BJ (cell line): Measurements from ENCODE around the gene POFUT1. TPM values are rescaled to one million over a fixed set of nuclear protein-coding genes. Genes with fewer than 3 reads are reported as not detected.
"Not testable (repeated sequence)": the region's sequence is repeated elsewhere in the genome, so short reads cannot be mapped to it uniquely, and the experiment has no call there.

ENCODE experiments used
- CTCF ChIA-PET: fragments of 350-600 bp; formaldehyde crosslinking; extraction: SDS; loops from one replicate; lab custom pipeline; 2021; ENCODE audit warnings: antibody characterized with exemption, inconsistent platforms; lab: Yijun Ruan, JAX
- POLR2A ChIA-PET: fragments of 300-600 bp; sonication (Branson Sonifier 250); formaldehyde crosslinking; extraction: SDS; loops from one replicate; lab custom pipeline; 2021; ENCODE audit warnings: antibody characterized with exemption; lab: Charles Lee
- DNase-seq: peaks from one replicate; pipeline ENCODE4 v3.0.0-alpha.2; 2011; ENCODE audit warnings: low read depth
- H3K27me3 ChIP-seq: 2 replicates; pipeline ENCODE4 v1.6.0; 2011; ENCODE audit warnings: low read length; ENCODE audit not compliant: control insufficient read depth, insufficient read depth
- H3K36me3 ChIP-seq: 2 replicates; pipeline ENCODE4 v1.5.1; 2011; ENCODE audit warnings: low read length; ENCODE audit not compliant: control insufficient read depth, insufficient read depth
- H3K4me3 ChIP-seq: 2 replicates; pipeline ENCODE4 v1.5.1; 2011; ENCODE audit warnings: low read depth, mild to moderate bottlenecking, control low read depth, low read length
- CTCF ChIP-seq: IDR thresholded peaks from 2 replicates; pipeline ENCODE4 v1.5.1; 2011; ENCODE audit warnings: low read depth, mild to moderate bottlenecking, control low read depth, inconsistent platforms, low read length, moderate library complexity; ENCODE audit not compliant: insufficient read depth
- polyA plus RNA-seq: library from polyadenylated mRNA; depleted of rRNA; stranded (reverse); fragments of >200 nt; gene quantifications from 2 replicates; pipeline ENCODE4 v1.2.3, GENCODE V29; 2011

POFUT1 gene
- polyA plus RNA-seq, 1 experiment, result 56.7 TPM

GRCh38 chr20:32263398-32263954 is 55.8 kb downstream of the POFUT1 start:
- peaks cover 5% of the 10 kb centered on the region for H3K27me3 ChIP-seq
- no peak overlapping the region for H3K4me3 ChIP-seq
- CTCF ChIA-PET, result interaction anchor here (0.6 kb wide), 1 partner anchor 13 kb away, joined by 3 read pairs; no protein-coding TSS in a partner anchor
- POLR2A ChIA-PET, result no interaction called here
- TF ChIP-seq CTCF, result no peak
- no peak for DNase-seq
- no peaks in the 10 kb centered on the region for H3K36me3 ChIP-seq

- TF ChIP-seq CTCF, result no peak
- Histone ChIP-seq H3K36me3 (no peaks in the 10 kb centered on the region), H3K4me3 (no peak overlapping the region), H3K27me3 (0 out of 2 replicates have a peak, but pooled peaks cover 2% of the 10 kb centered on the region)
- ChIA-PET CTCF (no interaction called here), POLR2A (no interaction called here)
- DNase-seq, result no peak
Measured at GRCh38 chr20:32271620-32272019, 63.9 kb downstream of the POFUT1 start.

GRCh38 chr20:32274359-32274758 is 66.7 kb downstream of the POFUT1 start:
- no peak for DNase-seq
- Histone ChIP-seq H3K27me3 (0 out of 2 replicates have a peak, but pooled peaks cover 2% of the 10 kb centered on the region), H3K36me3 (no peaks in the 10 kb centered on the region), H3K4me3 (no peak overlapping the region)
- no peak for TF ChIP-seq CTCF
- CTCF ChIA-PET, result no interaction called here
- POLR2A ChIA-PET, result no interaction called here

- H3K27me3 ChIP-seq, CTCF ChIA-PET, DNase-seq, POLR2A ChIA-PET, H3K36me3 ChIP-seq, H3K4me3 ChIP-seq: not testable (repeated sequence)
Measured at GRCh38 chr20:32275163-32275562, 67.5 kb downstream of the POFUT1 start.

- no peak for TF ChIP-seq CTCF
- CTCF ChIA-PET, result no interaction called here
- peak within 1 kb of the TSS; percentile 85 for H3K4me3 ChIP-seq
- POLR2A ChIA-PET, result no interaction called here
- no peaks in the 10 kb centered on the region for H3K27me3 ChIP-seq
- DNase-seq, result peak; percentile 31
- no peaks in the 10 kb centered on the region; the same call in 1 of the 2 replicates for H3K36me3 ChIP-seq
Measured at GRCh38 chr20:32277361-32278198, 69.9 kb downstream of the POFUT1 start, which contains the start of gene KIF3B. Gene KIF3B (plus strand): TSS chr20:32277651. CDS start chr20:32309778, 32,127 bp downstream.
